ENCODE measurements around the gene ZNF432.
A peak's percentile ranks its signal among the peaks of the same experiment; 100 is the strongest.

Gene ZNF432

DNA sequence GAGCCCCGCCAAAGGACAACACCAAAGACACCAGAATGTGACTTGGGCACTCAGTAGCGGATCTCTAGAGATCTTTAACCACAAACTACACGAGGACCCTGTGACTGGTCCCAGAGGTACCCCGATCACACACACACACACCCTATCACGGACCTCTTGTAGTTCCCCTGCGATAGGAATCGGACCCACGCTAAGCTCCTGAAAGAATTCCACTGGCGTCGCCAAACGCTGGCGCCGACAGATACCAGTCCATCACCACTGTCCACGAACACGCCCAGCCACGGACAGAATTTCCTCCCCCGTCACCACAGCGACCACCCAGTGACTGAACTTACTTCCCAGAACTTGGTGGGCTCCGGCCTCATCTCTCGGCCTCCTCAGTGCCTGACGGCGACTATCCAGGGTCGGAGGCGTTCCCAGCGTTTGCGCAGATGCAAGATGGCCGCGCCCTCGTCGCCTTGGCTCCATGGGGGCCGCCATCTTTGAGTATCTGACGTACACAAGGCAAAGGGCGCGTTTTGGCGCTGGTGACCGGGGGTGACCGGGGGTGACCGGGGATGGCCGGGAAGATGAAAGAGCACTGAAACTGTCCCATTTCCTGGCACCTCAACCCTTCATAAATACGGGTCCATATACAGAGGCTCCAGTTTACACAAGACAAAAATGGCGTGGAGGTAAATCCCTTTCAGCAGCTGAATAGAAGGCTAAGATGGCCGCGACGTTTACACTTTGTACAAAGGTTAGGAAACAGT lies 40.7 kb downstream of the ZNF432 start, which contains the start of gene ZNF615:
TSS of gene ZNF615 (minus strand) at position 406 of the 752 bp plus-strand sequence. CDS start 4,500 bp downstream, outside the sequence.
- DNase-seq, result peak; percentile 82

DNA sequence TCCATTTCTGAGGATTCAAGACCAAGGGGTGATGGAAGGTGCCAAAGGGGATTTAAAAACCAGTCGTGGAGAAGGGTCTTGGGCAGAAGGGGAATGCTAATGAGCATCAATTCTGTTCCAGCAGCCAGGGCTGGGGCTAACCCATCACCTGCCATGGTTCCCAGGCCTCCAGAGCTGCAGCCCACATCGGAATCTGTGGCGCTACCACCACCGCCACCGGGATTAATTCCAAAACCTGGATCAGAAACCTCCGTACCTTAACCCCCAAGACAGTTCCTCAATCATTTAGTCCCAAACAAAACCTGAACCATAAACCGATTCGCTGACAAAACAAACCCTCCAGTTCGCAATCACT lies 41.2 kb downstream of the ZNF432 start:
- DNase-seq, result no peak

DNA sequence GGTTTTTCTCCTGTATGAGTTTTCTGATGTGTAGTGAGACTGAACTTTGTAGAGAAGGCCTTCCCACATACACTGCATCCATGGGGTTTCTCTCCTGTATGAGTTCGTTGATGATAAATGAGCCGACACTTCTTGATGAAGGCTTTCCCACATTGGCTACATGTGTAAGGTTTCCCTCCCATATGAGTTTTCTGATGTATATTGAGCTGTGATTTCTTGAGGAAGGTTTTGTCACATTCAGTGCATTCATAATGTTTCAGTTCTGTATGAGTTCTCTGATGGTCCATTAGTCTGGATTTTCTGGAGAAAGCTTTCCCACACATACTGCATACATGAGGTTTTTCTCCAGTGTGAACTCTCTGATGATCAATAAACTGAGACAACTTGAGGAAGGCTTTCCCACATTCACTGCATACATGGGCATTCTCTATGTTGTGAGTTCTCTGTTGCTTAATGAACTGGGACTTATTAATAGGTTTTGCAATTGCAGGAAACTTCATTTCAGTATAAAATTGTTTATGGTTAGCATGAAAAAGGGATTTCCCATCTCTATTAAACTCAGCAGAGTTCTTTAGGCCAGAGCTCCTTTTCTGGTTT lies 54.5 kb downstream of the ZNF432 start:
- DNase-seq, result no peak

DNA sequence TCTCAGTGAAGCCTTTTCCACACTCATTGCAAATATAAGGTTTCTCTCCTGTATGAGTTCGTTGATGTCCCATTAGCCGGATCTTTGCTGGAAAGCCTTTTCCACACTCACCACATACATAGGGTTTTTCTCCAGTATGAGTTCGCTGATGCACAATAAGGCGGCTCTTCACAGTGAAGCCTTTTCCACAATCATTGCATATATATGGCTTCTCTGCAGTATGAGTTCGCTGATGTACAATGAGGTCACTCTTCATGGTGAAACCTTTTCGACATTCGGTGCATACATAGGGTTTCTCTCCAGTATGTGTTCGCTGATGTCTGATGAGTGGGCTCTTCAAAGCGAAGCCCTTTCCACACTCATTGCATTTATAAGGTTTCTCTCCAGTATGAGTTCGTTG lies 55.2 kb downstream of the ZNF432 start:
- no peak for DNase-seq

DNA sequence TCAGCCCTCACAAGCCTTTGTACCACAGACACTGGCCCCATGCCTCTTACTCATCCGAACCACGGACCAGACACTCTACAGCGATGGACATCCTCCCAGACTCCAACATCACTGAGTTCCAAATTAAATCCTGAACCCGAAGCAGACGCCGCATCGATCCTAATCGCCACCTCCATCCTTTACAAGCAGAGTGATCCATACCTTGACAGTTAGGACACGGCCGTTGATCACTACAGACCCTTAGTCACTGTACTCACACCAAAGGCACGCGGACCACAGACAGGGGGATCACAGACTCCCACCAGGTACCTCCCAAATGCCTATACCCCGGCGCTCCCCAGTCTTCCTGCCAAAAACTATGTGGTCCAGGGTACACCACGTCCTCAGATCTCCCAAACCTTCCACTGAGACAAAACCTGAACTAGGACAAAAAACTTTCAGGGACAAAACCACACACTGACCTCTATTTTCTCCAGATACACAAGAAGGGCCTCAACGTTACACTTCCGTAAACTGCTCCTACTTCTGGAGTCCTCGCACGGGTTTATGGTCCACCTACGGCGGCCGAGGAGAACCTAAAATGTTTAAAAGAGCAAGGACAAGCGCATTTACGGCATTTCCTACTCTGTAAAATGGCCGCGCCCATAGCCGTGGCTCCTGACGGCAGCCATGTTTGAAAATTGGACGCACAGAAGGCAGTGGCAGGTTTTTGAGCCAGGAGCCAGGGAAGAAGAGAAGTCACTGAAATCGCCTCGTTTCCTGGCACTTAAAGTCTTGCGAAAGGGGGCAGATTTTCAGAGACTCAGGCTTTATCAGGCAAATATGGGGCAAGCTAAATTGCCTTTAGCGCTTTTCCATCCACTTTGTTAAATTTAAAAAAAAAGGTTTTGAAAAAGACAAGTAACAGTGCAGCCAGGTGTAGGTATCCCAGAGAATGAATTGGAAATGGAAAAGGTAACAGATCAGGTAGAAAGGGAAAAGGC lies 62.0 kb downstream of the ZNF432 start, which contains the start of gene ZNF350:
TSS of gene ZNF350 (minus strand) at position 532 of the 983 bp plus-strand sequence. CDS start 12,480 bp downstream, outside the sequence.
- peak; percentile 93 for DNase-seq

DNA sequence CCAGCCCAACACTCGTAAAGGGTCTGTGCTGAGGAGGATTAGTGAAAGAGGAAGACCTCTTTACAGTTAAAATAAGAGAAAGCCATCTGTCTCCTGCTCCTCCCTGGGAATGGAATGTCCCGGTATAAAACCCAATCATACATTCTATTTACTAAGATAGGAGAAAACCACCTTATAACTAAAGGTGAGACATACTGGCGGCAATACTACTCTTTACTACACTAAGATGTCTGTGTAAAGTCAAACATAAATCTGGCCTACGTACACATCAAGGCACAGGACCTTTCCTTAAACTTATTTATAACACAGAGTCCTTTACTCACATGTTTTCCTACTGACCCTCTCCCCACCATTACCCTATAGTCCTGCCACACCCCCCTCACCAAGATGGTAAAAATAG lies 65.3 kb downstream of the ZNF432 start:
- DNase-seq, result no peak

Measured in EL (cell line).